H1 (cell line): ENCODE data around the gene ETV7. TPM values are rescaled to one million over a fixed set of nuclear protein-coding genes. Genes with fewer than 3 reads are reported as not detected.

Source experiments
- CREB1 ChIP-seq: IDR thresholded peaks from 2 replicates; pipeline ENCODE4 v1.6.1; 2012; ENCODE audit warnings: inconsistent platforms
- EZH2 ChIP-seq: fragments of 200-600 bp; sonication (generic); IDR thresholded peaks from 2 replicates; pipeline ENCODE4 v1.7.1; 2012; ENCODE audit warnings: low read depth, mild to moderate bottlenecking, moderate library complexity, low read length, inconsistent platforms; ENCODE audit not compliant: severe bottlenecking
- SAP30 ChIP-seq: fragments of 300-600 bp; sonication (generic); IDR thresholded peaks from 2 replicates; pipeline ENCODE4 v1.7.1; 2012; ENCODE audit warnings: low read length, moderate library complexity, mild to moderate bottlenecking, inconsistent platforms; ENCODE audit not compliant: insufficient read depth, insufficient replicate concordance
- SIRT6 ChIP-seq: IDR thresholded peaks from one replicate; pipeline ENCODE4 v1.7.1; 2012; ENCODE audit warnings: low read length, inconsistent platforms
- TAF7 ChIP-seq: optimal IDR thresholded peaks from 2 replicates; pipeline ENCODE3; 2011; ENCODE audit warnings: low read depth, mild to moderate bottlenecking, inconsistent platforms, low read length, moderate library complexity, borderline replicate concordance
- TEAD4 ChIP-seq: IDR thresholded peaks from 2 replicates; pipeline ENCODE4 v1.6.1; 2012; ENCODE audit warnings: low read depth, low read length, inconsistent platforms, mixed read lengths
- YY1 ChIP-seq: IDR thresholded peaks from 2 replicates; pipeline ENCODE4 v1.6.1; 2011; ENCODE audit warnings: low read depth, mild to moderate bottlenecking, low read length
- polyA plus RNA-seq, 7 experiments: library from polyadenylated mRNA; depleted of rRNA in 3 of 7; stranded (reverse) in 5 of 7; unstranded in 2 of 7; fragments of >200 nt in 5 of 7; fragments of 200-250 nt in 2 of 7; gene quantifications; 1 replicate in 5 of 7; 2 replicates in 1 of 7; 4 replicates in 1 of 7; pipeline versions ENCODE4 v1.2.1 to v1.2.3, GENCODE V29; 2011 to 2013; ENCODE audit warnings: missing spikeins in 2 of 7, mixed read lengths in 2 of 7
- total RNA-seq: library from RNA; stranded (reverse); fragmentation: NEBNext Ultra II Directional; extraction: Animal tissue kit (Norgen Biotek cat#: 25700); gene quantifications from 2 replicates; pipeline ENCODE4 v1.2.1, GENCODE V29; 2021
- TF ChIP-seq, protein P1 (sequence below): fragments of 300-600 bp; sonication (generic); IDR thresholded peaks from 2 replicates; pipeline ENCODE4 v1.7.1; 2012; ENCODE audit warnings: low read length, moderate library complexity, mild to moderate bottlenecking, inconsistent platforms; ENCODE audit not compliant: insufficient replicate concordance

Gene ETV7
- total and polyA plus RNA-seq, 2 of the 8 experiments (the other 6 are each of a cell fraction or from before 2014, with no cell fraction given), result 0.54 to 2.4 TPM

DNA sequence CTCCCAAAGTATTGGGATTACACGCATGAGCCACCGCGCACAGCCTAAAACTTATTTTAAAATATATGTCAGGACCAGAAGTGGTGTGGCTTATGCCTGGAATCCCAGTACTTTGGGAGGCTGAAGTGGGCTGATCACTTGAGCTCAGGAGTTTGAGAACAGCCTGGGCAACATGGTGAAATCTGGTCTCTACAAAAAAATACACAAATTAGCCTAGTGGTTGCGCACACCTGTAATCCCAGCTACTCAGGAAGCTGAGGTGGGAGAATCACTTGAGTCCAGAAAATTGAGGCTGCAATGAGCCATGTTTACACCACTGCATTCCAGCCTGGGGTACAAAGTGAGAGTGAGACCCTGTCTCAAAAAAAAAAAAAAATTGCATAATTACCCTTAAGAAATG is 41.4 kb upstream of the ETV7 start (continued):
- TF ChIP-seq, protein P1, sequence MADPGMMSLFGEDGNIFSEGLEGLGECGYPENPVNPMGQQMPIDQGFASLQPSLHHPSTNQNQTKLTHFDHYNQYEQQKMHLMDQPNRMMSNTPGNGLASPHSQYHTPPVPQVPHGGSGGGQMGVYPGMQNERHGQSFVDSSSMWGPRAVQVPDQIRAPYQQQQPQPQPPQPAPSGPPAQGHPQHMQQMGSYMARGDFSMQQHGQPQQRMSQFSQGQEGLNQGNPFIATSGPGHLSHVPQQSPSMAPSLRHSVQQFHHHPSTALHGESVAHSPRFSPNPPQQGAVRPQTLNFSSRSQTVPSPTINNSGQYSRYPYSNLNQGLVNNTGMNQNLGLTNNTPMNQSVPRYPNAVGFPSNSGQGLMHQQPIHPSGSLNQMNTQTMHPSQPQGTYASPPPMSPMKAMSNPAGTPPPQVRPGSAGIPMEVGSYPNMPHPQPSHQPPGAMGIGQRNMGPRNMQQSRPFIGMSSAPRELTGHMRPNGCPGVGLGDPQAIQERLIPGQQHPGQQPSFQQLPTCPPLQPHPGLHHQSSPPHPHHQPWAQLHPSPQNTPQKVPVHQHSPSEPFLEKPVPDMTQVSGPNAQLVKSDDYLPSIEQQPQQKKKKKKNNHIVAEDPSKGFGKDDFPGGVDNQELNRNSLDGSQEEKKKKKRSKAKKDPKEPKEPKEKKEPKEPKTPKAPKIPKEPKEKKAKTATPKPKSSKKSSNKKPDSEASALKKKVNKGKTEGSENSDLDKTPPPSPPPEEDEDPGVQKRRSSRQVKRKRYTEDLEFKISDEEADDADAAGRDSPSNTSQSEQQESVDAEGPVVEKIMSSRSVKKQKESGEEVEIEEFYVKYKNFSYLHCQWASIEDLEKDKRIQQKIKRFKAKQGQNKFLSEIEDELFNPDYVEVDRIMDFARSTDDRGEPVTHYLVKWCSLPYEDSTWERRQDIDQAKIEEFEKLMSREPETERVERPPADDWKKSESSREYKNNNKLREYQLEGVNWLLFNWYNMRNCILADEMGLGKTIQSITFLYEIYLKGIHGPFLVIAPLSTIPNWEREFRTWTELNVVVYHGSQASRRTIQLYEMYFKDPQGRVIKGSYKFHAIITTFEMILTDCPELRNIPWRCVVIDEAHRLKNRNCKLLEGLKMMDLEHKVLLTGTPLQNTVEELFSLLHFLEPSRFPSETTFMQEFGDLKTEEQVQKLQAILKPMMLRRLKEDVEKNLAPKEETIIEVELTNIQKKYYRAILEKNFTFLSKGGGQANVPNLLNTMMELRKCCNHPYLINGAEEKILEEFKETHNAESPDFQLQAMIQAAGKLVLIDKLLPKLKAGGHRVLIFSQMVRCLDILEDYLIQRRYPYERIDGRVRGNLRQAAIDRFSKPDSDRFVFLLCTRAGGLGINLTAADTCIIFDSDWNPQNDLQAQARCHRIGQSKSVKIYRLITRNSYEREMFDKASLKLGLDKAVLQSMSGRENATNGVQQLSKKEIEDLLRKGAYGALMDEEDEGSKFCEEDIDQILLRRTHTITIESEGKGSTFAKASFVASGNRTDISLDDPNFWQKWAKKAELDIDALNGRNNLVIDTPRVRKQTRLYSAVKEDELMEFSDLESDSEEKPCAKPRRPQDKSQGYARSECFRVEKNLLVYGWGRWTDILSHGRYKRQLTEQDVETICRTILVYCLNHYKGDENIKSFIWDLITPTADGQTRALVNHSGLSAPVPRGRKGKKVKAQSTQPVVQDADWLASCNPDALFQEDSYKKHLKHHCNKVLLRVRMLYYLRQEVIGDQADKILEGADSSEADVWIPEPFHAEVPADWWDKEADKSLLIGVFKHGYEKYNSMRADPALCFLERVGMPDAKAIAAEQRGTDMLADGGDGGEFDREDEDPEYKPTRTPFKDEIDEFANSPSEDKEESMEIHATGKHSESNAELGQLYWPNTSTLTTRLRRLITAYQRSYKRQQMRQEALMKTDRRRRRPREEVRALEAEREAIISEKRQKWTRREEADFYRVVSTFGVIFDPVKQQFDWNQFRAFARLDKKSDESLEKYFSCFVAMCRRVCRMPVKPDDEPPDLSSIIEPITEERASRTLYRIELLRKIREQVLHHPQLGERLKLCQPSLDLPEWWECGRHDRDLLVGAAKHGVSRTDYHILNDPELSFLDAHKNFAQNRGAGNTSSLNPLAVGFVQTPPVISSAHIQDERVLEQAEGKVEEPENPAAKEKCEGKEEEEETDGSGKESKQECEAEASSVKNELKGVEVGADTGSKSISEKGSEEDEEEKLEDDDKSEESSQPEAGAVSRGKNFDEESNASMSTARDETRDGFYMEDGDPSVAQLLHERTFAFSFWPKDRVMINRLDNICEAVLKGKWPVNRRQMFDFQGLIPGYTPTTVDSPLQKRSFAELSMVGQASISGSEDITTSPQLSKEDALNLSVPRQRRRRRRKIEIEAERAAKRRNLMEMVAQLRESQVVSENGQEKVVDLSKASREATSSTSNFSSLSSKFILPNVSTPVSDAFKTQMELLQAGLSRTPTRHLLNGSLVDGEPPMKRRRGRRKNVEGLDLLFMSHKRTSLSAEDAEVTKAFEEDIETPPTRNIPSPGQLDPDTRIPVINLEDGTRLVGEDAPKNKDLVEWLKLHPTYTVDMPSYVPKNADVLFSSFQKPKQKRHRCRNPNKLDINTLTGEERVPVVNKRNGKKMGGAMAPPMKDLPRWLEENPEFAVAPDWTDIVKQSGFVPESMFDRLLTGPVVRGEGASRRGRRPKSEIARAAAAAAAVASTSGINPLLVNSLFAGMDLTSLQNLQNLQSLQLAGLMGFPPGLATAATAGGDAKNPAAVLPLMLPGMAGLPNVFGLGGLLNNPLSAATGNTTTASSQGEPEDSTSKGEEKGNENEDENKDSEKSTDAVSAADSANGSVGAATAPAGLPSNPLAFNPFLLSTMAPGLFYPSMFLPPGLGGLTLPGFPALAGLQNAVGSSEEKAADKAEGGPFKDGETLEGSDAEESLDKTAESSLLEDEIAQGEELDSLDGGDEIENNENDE, result no peak
- no peak for TF ChIP-seq TEAD4
- TF ChIP-seq EZH2, result no peak
- no peak for TF ChIP-seq TAF7
- no peak for TF ChIP-seq YY1
- no peak for TF ChIP-seq CREB1
- no peak for TF ChIP-seq SAP30
- TF ChIP-seq SIRT6, result no peak
